ENCODE results near the gene TNFAIP8L3. TPM values are rescaled to one million over a fixed set of nuclear protein-coding genes. Genes with fewer than 3 reads are reported as not detected.

The TNFAIP8L3 gene
- total RNA-seq, 1 experiment from 2014 or later = 0.20 TPM

DNA sequence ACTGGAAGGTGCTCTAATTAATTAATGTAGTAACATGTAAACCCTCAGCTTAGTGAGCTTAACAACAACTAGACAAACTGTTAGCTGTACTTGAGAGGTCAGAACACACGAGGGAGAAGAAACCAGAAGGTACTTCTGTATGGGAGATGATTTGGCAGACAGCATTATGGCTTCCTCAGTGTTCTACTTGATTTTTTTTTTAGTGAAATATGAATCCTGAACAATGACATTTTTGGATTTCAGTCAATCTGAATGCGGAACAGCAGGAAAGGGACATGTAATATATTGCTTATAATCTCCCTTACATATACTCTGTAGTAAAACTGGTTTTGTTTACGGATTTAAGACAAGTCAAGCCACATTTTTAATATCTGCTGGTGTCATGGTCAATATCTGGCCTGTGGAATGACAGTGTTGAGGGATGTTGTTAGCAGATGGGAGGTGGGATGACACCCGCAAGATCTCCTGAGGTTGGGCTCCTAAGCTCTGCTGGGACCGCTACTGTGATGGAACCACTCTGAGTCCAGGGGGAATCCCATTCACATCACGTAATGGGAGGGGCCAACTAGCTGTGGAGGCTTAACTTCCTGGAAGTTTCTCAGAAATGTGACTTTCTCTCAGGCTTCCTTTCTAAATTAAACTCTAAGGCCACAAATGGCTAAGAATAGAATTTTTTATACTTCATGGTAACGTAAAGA is 18.7 kb downstream of the TNFAIP8L3 start:
- ChIA-PET CTCF (no interaction called here), POLR2A (ENCODE audit: unreplicated experiment) (no interaction called here)
- Histone ChIP-seq H3K4me2 (no peak overlapping the region), H3K4me1 (replicated peaks; ENCODE audit: insufficient read depth) (no peaks in the 10 kb centered on the region), H3K9me2 (ENCODE audit: insufficient read depth) (no peaks in the 10 kb centered on the region), H3K27me3 (ENCODE audit: insufficient read depth, low read depth) (no peaks in the 10 kb centered on the region), H3K36me3 (ENCODE audit: low read depth) (no peaks in the 10 kb centered on the region), H3K27ac (no peak overlapping the region), H2AFZ (no peak overlapping the region), H3F3A (ENCODE audit: insufficient read depth, low read depth) (no peaks in the 10 kb centered on the region), H3K9me3 (ENCODE audit: insufficient read depth, low read depth) (no peaks in the 10 kb centered on the region), H3K79me2 (ENCODE audit: low read depth) (no peaks in the 10 kb centered on the region), H3K4me3 (no peak overlapping the region), H4K20me1 (ENCODE audit: insufficient read depth) (no peaks in the 10 kb centered on the region)
- no TSS peak for BruUV-seq (replicated peaks)
- no peak for TF ChIP-seq EZH2 (IDR thresholded peaks at IDR 0.05; ENCODE audit: low read depth)
- TF ChIP-seq, protein P1, sequence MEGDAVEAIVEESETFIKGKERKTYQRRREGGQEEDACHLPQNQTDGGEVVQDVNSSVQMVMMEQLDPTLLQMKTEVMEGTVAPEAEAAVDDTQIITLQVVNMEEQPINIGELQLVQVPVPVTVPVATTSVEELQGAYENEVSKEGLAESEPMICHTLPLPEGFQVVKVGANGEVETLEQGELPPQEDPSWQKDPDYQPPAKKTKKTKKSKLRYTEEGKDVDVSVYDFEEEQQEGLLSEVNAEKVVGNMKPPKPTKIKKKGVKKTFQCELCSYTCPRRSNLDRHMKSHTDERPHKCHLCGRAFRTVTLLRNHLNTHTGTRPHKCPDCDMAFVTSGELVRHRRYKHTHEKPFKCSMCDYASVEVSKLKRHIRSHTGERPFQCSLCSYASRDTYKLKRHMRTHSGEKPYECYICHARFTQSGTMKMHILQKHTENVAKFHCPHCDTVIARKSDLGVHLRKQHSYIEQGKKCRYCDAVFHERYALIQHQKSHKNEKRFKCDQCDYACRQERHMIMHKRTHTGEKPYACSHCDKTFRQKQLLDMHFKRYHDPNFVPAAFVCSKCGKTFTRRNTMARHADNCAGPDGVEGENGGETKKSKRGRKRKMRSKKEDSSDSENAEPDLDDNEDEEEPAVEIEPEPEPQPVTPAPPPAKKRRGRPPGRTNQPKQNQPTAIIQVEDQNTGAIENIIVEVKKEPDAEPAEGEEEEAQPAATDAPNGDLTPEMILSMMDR (conservative IDR thresholded peaks at IDR 0.05) = no peak
- intact Hi-C loops (cut with micrococcal nuclease; ENCODE audit: unreplicated experiment) = no loop called here
- DNase-seq = no peak

- intact Hi-C loops (cut with micrococcal nuclease; ENCODE audit: unreplicated experiment) = no loop called here
- TF ChIP-seq, protein P1 (conservative IDR thresholded peaks at IDR 0.05) = no peak
- TF ChIP-seq EZH2 (IDR thresholded peaks at IDR 0.05; ENCODE audit: low read depth) = no peak
- no peak overlapping the region for H3K27ac ChIP-seq
- no peaks in the 10 kb centered on the region for H3K36me3 ChIP-seq (ENCODE audit: low read depth)
- H3K27me3 ChIP-seq (ENCODE audit: insufficient read depth, low read depth) = no peaks in the 10 kb centered on the region
- no peak for DNase-seq
- H3K79me2 ChIP-seq (ENCODE audit: low read depth) = no peaks in the 10 kb centered on the region
- H3K4me1 ChIP-seq (replicated peaks; ENCODE audit: insufficient read depth) = no peaks in the 10 kb centered on the region
- CTCF ChIA-PET = no interaction called here
- no peaks in the 10 kb centered on the region for H3K9me3 ChIP-seq (ENCODE audit: insufficient read depth, low read depth)
- no peaks in the 10 kb centered on the region for H3F3A ChIP-seq (ENCODE audit: insufficient read depth, low read depth)
- H3K4me3 ChIP-seq = no peak overlapping the region
- H4K20me1 ChIP-seq (ENCODE audit: insufficient read depth) = no peaks in the 10 kb centered on the region
- POLR2A ChIA-PET (ENCODE audit: unreplicated experiment) = no interaction called here
- BruUV-seq (replicated peaks) = no TSS peak
- no peaks in the 10 kb centered on the region for H3K9me2 ChIP-seq (ENCODE audit: insufficient read depth)
- no peak overlapping the region for H3K4me2 ChIP-seq
- no peak overlapping the region for H2AFZ ChIP-seq
Measured at GRCh38 chr15:51075364-51075763, 19.3 kb downstream of the TNFAIP8L3 start.

- Histone ChIP-seq H3K79me2 (ENCODE audit: low read depth) (no peaks in the 10 kb centered on the region), H3K9me3 (ENCODE audit: insufficient read depth, low read depth) (no peaks in the 10 kb centered on the region), H3K4me1 (replicated peaks; ENCODE audit: insufficient read depth) (no peaks in the 10 kb centered on the region), H2AFZ (no peak overlapping the region), H3K27me3 (ENCODE audit: insufficient read depth, low read depth) (no peaks in the 10 kb centered on the region), H3K9me2 (ENCODE audit: insufficient read depth) (no peaks in the 10 kb centered on the region), H3F3A (ENCODE audit: insufficient read depth, low read depth) (no peaks in the 10 kb centered on the region), H4K20me1 (ENCODE audit: insufficient read depth) (no peaks in the 10 kb centered on the region), H3K4me3 (no peak overlapping the region), H3K27ac (no peak overlapping the region), H3K4me2 (no peak overlapping the region), H3K36me3 (ENCODE audit: low read depth) (no peaks in the 10 kb centered on the region)
- intact Hi-C loops (cut with micrococcal nuclease; ENCODE audit: unreplicated experiment) = no loop called here
- ChIA-PET POLR2A (ENCODE audit: unreplicated experiment) (no interaction called here), CTCF (no interaction called here)
- no TSS peak for BruUV-seq (replicated peaks)
- TF ChIP-seq EZH2 (IDR thresholded peaks at IDR 0.05; ENCODE audit: low read depth) = no peak
- TF ChIP-seq, protein P1 (conservative IDR thresholded peaks at IDR 0.05) = no peak
- no peak for DNase-seq
Measured at GRCh38 chr15:51074926-51075325, 19.8 kb downstream of the TNFAIP8L3 start.
